Activated CD8-positive, alpha-beta T cell treated with anti-CD3 and anti-CD28 coated beads for 36 hours (primary cell): ENCODE measurements around the gene TRMT10C. TPM values are rescaled to one million over a fixed set of nuclear protein-coding genes. Genes with fewer than 3 reads are reported as not detected.
"Not testable (repeated sequence)": the region's sequence is repeated elsewhere in the genome, so short reads cannot be mapped to it uniquely, and the experiment has no call there.

Experiments
- ATAC-seq: fragments of 200-7000 bp; cut with Tn5 transposase; one replicate; pipeline ENCODE4 v1.10.0; 2021; ENCODE audit warnings: mild to moderate bottlenecking, moderate library complexity
- CTCF ChIA-PET: fragments of 350-600 bp; sonication (Branson Sonifier 250); formaldehyde crosslinking; loops from one replicate; lab custom pipeline; 2021; ENCODE audit warnings: antibody characterized with exemption; lab: Charles Lee
- POLR2A ChIA-PET: fragments of 350-600 bp; sonication (Branson Sonifier 250); formaldehyde crosslinking; loops from one replicate; lab custom pipeline; 2021; ENCODE audit warnings: antibody characterized with exemption; lab: Charles Lee
- DNase-seq: peaks from one replicate; pipeline ENCODE4 v3.0.0-alpha.2; 2020
- H3K27ac Mint-ChIP-seq: one replicate; pipeline ENCODE4 v1.8.0; 2021; ENCODE audit warnings: mild to moderate bottlenecking, mixed read lengths
- H3K27me3 Mint-ChIP-seq: one replicate; pipeline ENCODE4 v1.8.0; 2021; ENCODE audit warnings: mixed read lengths
- H3K36me3 Mint-ChIP-seq: one replicate; pipeline ENCODE4 v1.8.0; 2021; ENCODE audit warnings: low read depth, mixed read lengths
- H3K4me1 Mint-ChIP-seq: one replicate; pipeline ENCODE4 v1.8.0; 2021; ENCODE audit warnings: low read depth, mixed read lengths
- H3K4me3 Mint-ChIP-seq: one replicate; pipeline ENCODE4 v1.8.0; 2021; ENCODE audit warnings: mild to moderate bottlenecking, moderate library complexity, mixed read lengths
- H3K9me3 Mint-ChIP-seq: one replicate; pipeline ENCODE4 v1.8.0; 2021; ENCODE audit warnings: mixed read lengths
- CTCF ChIP-seq: fragments of 200-600 bp; IDR thresholded peaks from one replicate; pipeline ENCODE4 v1.8.0; 2022; ENCODE audit warnings: antibody characterized with exemption, mild to moderate bottlenecking
- intact Hi-C: fragments of 100-400 bp; cut with micrococcal nuclease; formaldehyde crosslinking; loops from one replicate; pipeline ENCODE4 v1.10.0; 2022
- total RNA-seq, 2 experiments: library from RNA; stranded (reverse); gene quantifications; one replicate each; pipeline ENCODE4 v1.2.3, GENCODE V29; 2021

The TRMT10C gene
- total RNA-seq, 2 experiments from 2014 or later: 45.8 to 49.4 TPM

- H3K9me3 Mint-ChIP-seq: peaks cover 6% of the 10 kb centered on the region
- peaks cover 32% of the 10 kb centered on the region for H3K4me1 Mint-ChIP-seq
- DNase-seq (no peak), ATAC-seq (no peak)
- ChIA-PET CTCF (interaction anchor here (1.0 kb wide), 1 partner anchor 11 kb away, joined by 3 read pairs; no protein-coding TSS in a partner anchor), POLR2A (no interaction called here)
- no peak overlapping the region for H3K4me3 Mint-ChIP-seq
- no peaks in the 10 kb centered on the region for H3K27me3 Mint-ChIP-seq
- TF ChIP-seq CTCF: no peak
- intact Hi-C loops: no loop called here
- H3K27ac Mint-ChIP-seq: no peak overlapping the region
- H3K36me3 Mint-ChIP-seq: peaks cover 8% of the 10 kb centered on the region
These were observed 28.7 kb upstream of the TRMT10C start for GRCh38 chr3:101532783-101533602.

- peaks cover 8% of the 10 kb centered on the region for H3K36me3 Mint-ChIP-seq
- intact Hi-C loops: no loop called here
- ChIA-PET CTCF (interaction anchor here (1.1 kb wide), 1 partner anchor 21 kb away, joined by 3 read pairs; the partner anchor contains the start of gene SENP7), POLR2A (no interaction called here)
- H3K4me3 Mint-ChIP-seq: no peak overlapping the region
- peaks cover 6% of the 10 kb centered on the region for H3K9me3 Mint-ChIP-seq
- no peak for ATAC-seq
- no peak for DNase-seq
- H3K27ac Mint-ChIP-seq: no peak overlapping the region
- peaks cover 32% of the 10 kb centered on the region for H3K4me1 Mint-ChIP-seq
- TF ChIP-seq CTCF: no peak
- no peaks in the 10 kb centered on the region for H3K27me3 Mint-ChIP-seq
These were observed 28.1 kb upstream of the TRMT10C start for GRCh38 chr3:101533603-101533968.

GRCh38 chr3:101535221-101535620 is 26.4 kb upstream of the TRMT10C start:
- no peak for DNase-seq
- no peak overlapping the region for H3K4me3 Mint-ChIP-seq
- no peaks in the 10 kb centered on the region for H3K36me3 Mint-ChIP-seq
- ChIA-PET POLR2A (interaction anchor here (1.7 kb wide), 1 partner anchor 16 kb away, joined by 5 read pairs; no protein-coding TSS in a partner anchor), CTCF (interaction anchor here (0.9 to 1.8 kb wide), 3 partner anchors 8 to 38 kb away, joined by 3 to 5 read pairs (median 3); partner anchors contain the start of gene PCNP)
- ATAC-seq: no peak
- intact Hi-C loops: no loop called here
- no peak overlapping the region for H3K27ac Mint-ChIP-seq
- H3K4me1 Mint-ChIP-seq: peaks cover 23% of the 10 kb centered on the region
- peaks cover 4% of the 10 kb centered on the region for H3K9me3 Mint-ChIP-seq
- no peaks in the 10 kb centered on the region for H3K27me3 Mint-ChIP-seq
- TF ChIP-seq CTCF: no peak

- no peak for DNase-seq
- Mint-ChIP-seq H3K4me1 (peaks cover 13% of the 10 kb centered on the region), H3K36me3 (no peaks in the 10 kb centered on the region), H3K4me3 (no peak overlapping the region), H3K27me3 (no peaks in the 10 kb centered on the region), H3K27ac (no peak overlapping the region), H3K9me3 (peaks cover 3% of the 10 kb centered on the region)
- intact Hi-C loops: no loop called here
- no peak for ATAC-seq
- TF ChIP-seq CTCF: no peak
- POLR2A ChIA-PET: interaction anchor here (1.7 kb wide), 1 partner anchor 17 kb away, joined by 5 read pairs; no protein-coding TSS in a partner anchor
- CTCF ChIA-PET: interaction anchor here (0.9 kb wide), 1 partner anchor 19 kb away, joined by 3 read pairs; no protein-coding TSS in a partner anchor
These were observed 25.4 kb upstream of the TRMT10C start for GRCh38 chr3:101536266-101536665.

- H3K36me3 Mint-ChIP-seq, H3K4me3 Mint-ChIP-seq, DNase-seq, ATAC-seq, CTCF ChIA-PET, H3K27ac Mint-ChIP-seq, H3K9me3 Mint-ChIP-seq, H3K4me1 Mint-ChIP-seq, intact Hi-C loops, POLR2A ChIA-PET, H3K27me3 Mint-ChIP-seq: not testable (repeated sequence)
These were observed 24.7 kb upstream of the TRMT10C start for GRCh38 chr3:101536955-101537354.
